Measurements from ENCODE around the gene FHDC1.

Gene FHDC1

GRCh38 chr4:152973629-152974467 lies 37.7 kb downstream of the FHDC1 start:
- no peak for DNase-seq (ENCODE audit: low spot score)
- TF ChIP-seq CTCF (IDR thresholded peaks at IDR 0.05; ENCODE audit: extremely low read depth, missing control alignments): no peak

GRCh38 chr4:152974468-152975379 lies 38.6 kb downstream of the FHDC1 start:
- no peak for DNase-seq (ENCODE audit: low spot score)
- no peak for TF ChIP-seq CTCF (IDR thresholded peaks at IDR 0.05; ENCODE audit: extremely low read depth, missing control alignments)

- no peak for TF ChIP-seq CTCF (IDR thresholded peaks at IDR 0.05; ENCODE audit: extremely low read depth, missing control alignments)
- no peak for DNase-seq (ENCODE audit: low spot score)
Observed at GRCh38 chr4:152975380-152976211, 39.5 kb downstream of the FHDC1 start.

- TF ChIP-seq CTCF (IDR thresholded peaks at IDR 0.05; ENCODE audit: extremely low read depth, missing control alignments): no peak
- no peak for DNase-seq (ENCODE audit: low spot score)
Observed at GRCh38 chr4:152976212-152976761, 40.2 kb downstream of the FHDC1 start.

GRCh38 chr4:152979731-152980330 lies 43.7 kb downstream of the FHDC1 start:
- no peak for DNase-seq (ENCODE audit: low spot score)
- no peak for TF ChIP-seq CTCF (IDR thresholded peaks at IDR 0.05; ENCODE audit: extremely low read depth, missing control alignments)

- TF ChIP-seq CTCF (IDR thresholded peaks at IDR 0.05; ENCODE audit: extremely low read depth, missing control alignments): no peak
- no peak for DNase-seq (ENCODE audit: low spot score)
Observed at GRCh38 chr4:152981278-152981677, 45.2 kb downstream of the FHDC1 start.

Data from GM20000 (cell line).